ENCODE measurements around the gene OPCML.
A peak's percentile ranks its signal among the peaks of the same experiment; 100 is the strongest.

The OPCML gene

GRCh38 chr11:133212201-133212600 is 320.1 kb downstream of the OPCML start:
- in situ Hi-C loops (cut with HindIII; ENCODE audit: low pct_unique_long_range_greater_than_20kb, low sequenced_read_pairs): no loop called here
- no peak for TF ChIP-seq JUND (IDR thresholded peaks at IDR 0.05; ENCODE audit: low read depth)

GRCh38 chr11:133207995-133208394 is 324.3 kb downstream of the OPCML start:
- TF ChIP-seq JUND (IDR thresholded peaks at IDR 0.05; ENCODE audit: low read depth): no peak
- no peak for DNase-seq (ENCODE audit: low read depth in 1 of 2, low spot score in 1 of 2)
- in situ Hi-C loops (cut with HindIII; ENCODE audit: low pct_unique_long_range_greater_than_20kb, low sequenced_read_pairs): no loop called here

More at GRCh38 chr11:133212201-133212600, 320.1 kb downstream of the OPCML start:
- no peak for DNase-seq (ENCODE audit: low read depth in 1 of 2, low spot score in 1 of 2)

GRCh38 chr11:133206313-133207005 is 325.8 kb downstream of the OPCML start:
- no peak for DNase-seq (ENCODE audit: low read depth in 1 of 2, low spot score in 1 of 2)
- no peak for TF ChIP-seq JUND (IDR thresholded peaks at IDR 0.05; ENCODE audit: low read depth)
- in situ Hi-C loops (cut with HindIII; ENCODE audit: low pct_unique_long_range_greater_than_20kb, low sequenced_read_pairs): no loop called here

GRCh38 chr11:133204158-133204557 is 328.1 kb downstream of the OPCML start:
- in situ Hi-C loops (cut with HindIII; ENCODE audit: low pct_unique_long_range_greater_than_20kb, low sequenced_read_pairs): no loop called here
- no peak for TF ChIP-seq JUND (IDR thresholded peaks at IDR 0.05; ENCODE audit: low read depth)
- no peak for DNase-seq (ENCODE audit: low read depth in 1 of 2, low spot score in 1 of 2)

- DNase-seq (ENCODE audit: low read depth in 1 of 2, low spot score in 1 of 2): no peak
- in situ Hi-C loops (cut with HindIII; ENCODE audit: low pct_unique_long_range_greater_than_20kb, low sequenced_read_pairs): no loop called here
- TF ChIP-seq JUND (IDR thresholded peaks at IDR 0.05; ENCODE audit: low read depth): no peak
Observed at GRCh38 chr11:133202816-133203215, 329.5 kb downstream of the OPCML start.

- in situ Hi-C loops (cut with HindIII; ENCODE audit: low pct_unique_long_range_greater_than_20kb, low sequenced_read_pairs): no loop called here
Observed at GRCh38 chr11:133198438-133198837, 333.9 kb downstream of the OPCML start.

GRCh38 chr11:133197425-133197824 is 334.9 kb downstream of the OPCML start:
- in situ Hi-C loops (cut with HindIII; ENCODE audit: low pct_unique_long_range_greater_than_20kb, low sequenced_read_pairs): no loop called here
- DNase-seq (ENCODE audit: low read depth in 1 of 2, low spot score in 1 of 2): no peak

More at GRCh38 chr11:133198438-133198837, 333.9 kb downstream of the OPCML start:
- TF ChIP-seq JUND (IDR thresholded peaks at IDR 0.05; ENCODE audit: low read depth): no peak
- DNase-seq (ENCODE audit: low read depth in 1 of 2, low spot score in 1 of 2): no peak

GRCh38 chr11:133191931-133192330 is 340.4 kb downstream of the OPCML start:
- no peak for DNase-seq (ENCODE audit: low read depth in 1 of 2, low spot score in 1 of 2)
- TF ChIP-seq JUND (IDR thresholded peaks at IDR 0.05; ENCODE audit: low read depth): no peak
- in situ Hi-C loops (cut with HindIII; ENCODE audit: low pct_unique_long_range_greater_than_20kb, low sequenced_read_pairs): no loop called here

More at GRCh38 chr11:133197425-133197824, 334.9 kb downstream of the OPCML start:
- no peak for TF ChIP-seq JUND (IDR thresholded peaks at IDR 0.05; ENCODE audit: low read depth)

- in situ Hi-C loops (cut with HindIII; ENCODE audit: low pct_unique_long_range_greater_than_20kb, low sequenced_read_pairs): no loop called here
Observed at GRCh38 chr11:133181667-133182066, 350.6 kb downstream of the OPCML start.

GRCh38 chr11:133181066-133181465 is 351.2 kb downstream of the OPCML start:
- no peak for TF ChIP-seq JUND (IDR thresholded peaks at IDR 0.05; ENCODE audit: low read depth)
- peak in 1 of 2 experiments; percentile 57 for DNase-seq (ENCODE audit: low read depth in 1 of 2, low spot score in 1 of 2)
- in situ Hi-C loops (cut with HindIII; ENCODE audit: low pct_unique_long_range_greater_than_20kb, low sequenced_read_pairs): no loop called here

More at GRCh38 chr11:133181667-133182066, 350.6 kb downstream of the OPCML start:
- no peak for DNase-seq (ENCODE audit: low read depth in 1 of 2, low spot score in 1 of 2)
- no peak for TF ChIP-seq JUND (IDR thresholded peaks at IDR 0.05; ENCODE audit: low read depth)

GRCh38 chr11:133180201-133180600 is 352.1 kb downstream of the OPCML start:
- DNase-seq (ENCODE audit: low read depth in 1 of 2, low spot score in 1 of 2): no peak
- TF ChIP-seq JUND (IDR thresholded peaks at IDR 0.05; ENCODE audit: low read depth): no peak
- in situ Hi-C loops (cut with HindIII; ENCODE audit: low pct_unique_long_range_greater_than_20kb, low sequenced_read_pairs): no loop called here

- in situ Hi-C loops (cut with HindIII; ENCODE audit: low pct_unique_long_range_greater_than_20kb, low sequenced_read_pairs): no loop called here
- DNase-seq (ENCODE audit: low read depth in 1 of 2, low spot score in 1 of 2): no peak
- TF ChIP-seq JUND (IDR thresholded peaks at IDR 0.05; ENCODE audit: low read depth): no peak
Observed at GRCh38 chr11:133176748-133177147, 355.6 kb downstream of the OPCML start.

- in situ Hi-C loops (cut with HindIII; ENCODE audit: low pct_unique_long_range_greater_than_20kb, low sequenced_read_pairs): no loop called here
Observed at GRCh38 chr11:133175103-133175502, 357.2 kb downstream of the OPCML start.

More at GRCh38 chr11:133175103-133175502, 357.2 kb downstream of the OPCML start:
- no peak for TF ChIP-seq JUND (IDR thresholded peaks at IDR 0.05; ENCODE audit: low read depth)
- no peak for DNase-seq (ENCODE audit: low read depth in 1 of 2, low spot score in 1 of 2)
